Kidney epithelial cell (primary cell): ENCODE data around the gene IGLL5. TPM values are rescaled to one million over a fixed set of nuclear protein-coding genes. Genes with fewer than 3 reads are reported as not detected.

Experiments
- DNase-seq: peaks from one replicate; pipeline ENCODE4 v3.0.0-alpha.2; 2010; ENCODE audit warnings: low read depth
- H3K27me3 ChIP-seq: 2 replicates; pipeline ENCODE4 v1.6.0; 2011; ENCODE audit warnings: low read length; ENCODE audit not compliant: control insufficient read depth, insufficient read depth
- H3K36me3 ChIP-seq: 2 replicates; pipeline ENCODE4 v1.5.1; 2011; ENCODE audit warnings: low read length; ENCODE audit not compliant: control insufficient read depth, insufficient read depth
- H3K4me3 ChIP-seq: 2 replicates; pipeline ENCODE4 v1.5.1; 2011; ENCODE audit warnings: low read depth, mild to moderate bottlenecking, control low read depth, low read length
- CTCF ChIP-seq: IDR thresholded peaks from 2 replicates; pipeline ENCODE4 v1.5.1; 2011; ENCODE audit warnings: mild to moderate bottlenecking, moderate library complexity, low read length, control low read depth, inconsistent platforms; ENCODE audit not compliant: insufficient read depth, poor library complexity, severe bottlenecking
- total RNA-seq: library from RNA; depleted of rRNA; stranded (reverse); fragments of >200 nt; gene quantifications from 2 replicates; pipeline ENCODE4 v1.2.3, GENCODE V29; 2015

The IGLL5 gene
- total RNA-seq, 1 donor from 2014 or later, result not detected

GRCh38 chr22:22916215-22916951, 28.8 kb downstream of the IGLL5 start:
- Histone ChIP-seq H3K4me3 (no peak overlapping the region), H3K27me3 (no peaks in the 10 kb centered on the region), H3K36me3 (no peaks in the 10 kb centered on the region)
- DNase-seq, result no peak
- no peak for TF ChIP-seq CTCF

- TF ChIP-seq CTCF, result no peak
- Histone ChIP-seq H3K36me3 (no peaks in the 10 kb centered on the region), H3K27me3 (no peaks in the 10 kb centered on the region), H3K4me3 (no peak overlapping the region)
- no peak for DNase-seq
Measured at GRCh38 chr22:22916952-22917290, 29.3 kb downstream of the IGLL5 start.

GRCh38 chr22:22917377-22917776, 29.8 kb downstream of the IGLL5 start:
- TF ChIP-seq CTCF, result no peak
- Histone ChIP-seq H3K27me3 (no peaks in the 10 kb centered on the region), H3K4me3 (no peak overlapping the region), H3K36me3 (no peaks in the 10 kb centered on the region)
- no peak for DNase-seq

- H3K27me3 ChIP-seq, result no peaks in the 10 kb centered on the region
- no peaks in the 10 kb centered on the region for H3K36me3 ChIP-seq
- no peak for DNase-seq
- TF ChIP-seq CTCF, result no peak
- H3K4me3 ChIP-seq, result no peak overlapping the region
Measured at GRCh38 chr22:22918297-22918965, 30.8 kb downstream of the IGLL5 start.

GRCh38 chr22:22919041-22919440, 31.4 kb downstream of the IGLL5 start:
- Histone ChIP-seq H3K27me3 (no peaks in the 10 kb centered on the region), H3K4me3 (no peak overlapping the region), H3K36me3 (no peaks in the 10 kb centered on the region)
- TF ChIP-seq CTCF, result no peak
- DNase-seq, result no peak
